Measurements from ENCODE around the gene TAS1R1.

- TF ChIP-seq POLR2A (IDR thresholded peaks at IDR 0.05) (no peak), CTCF (IDR thresholded peaks at IDR 0.05) (no peak)
These were observed 13.9 kb downstream of the TAS1R1 start for GRCh38 chr1:6569033-6569432.

Measured in right lobe of liver (tissue), 4 donors.